SJCRH30 (cell line): ENCODE data around the gene USP20. TPM values are rescaled to one million over a fixed set of nuclear protein-coding genes. Genes with fewer than 3 reads are reported as not detected.

ENCODE experiments used
- DNase-seq, 2 experiments: peaks; one replicate each; pipeline ENCODE4 v3.0.0-alpha.2; 2015 to 2020
- H3K27ac ChIP-seq: fragments of 250-450 bp; sonication (Bioruptor Pico); 2 replicates; pipeline ENCODE4 v1.5.1; 2020; ENCODE audit warnings: mild to moderate bottlenecking, moderate library complexity
- H3K27me3 ChIP-seq: fragments of 250-450 bp; sonication (Bioruptor Pico); 2 replicates; pipeline ENCODE4 v1.5.1; 2020; ENCODE audit warnings: mild to moderate bottlenecking, moderate library complexity
- H3K36me3 ChIP-seq: fragments of 250-450 bp; sonication (Bioruptor Pico); 2 replicates; pipeline ENCODE4 v1.5.1; 2020; ENCODE audit warnings: mild to moderate bottlenecking, moderate library complexity
- H3K4me1 ChIP-seq: fragments of 250-450 bp; sonication (Bioruptor Pico); 2 replicates; pipeline ENCODE4 v1.5.1; 2020; ENCODE audit warnings: mild to moderate bottlenecking, moderate library complexity
- H3K4me3 ChIP-seq: fragments of 250-450 bp; sonication (Bioruptor Pico); 2 replicates; pipeline ENCODE4 v1.5.1; 2020; ENCODE audit warnings: mild to moderate bottlenecking, moderate library complexity
- H3K9me3 ChIP-seq: fragments of 250-450 bp; sonication (Bioruptor Pico); replicated peaks from 2 replicates; pipeline ENCODE4 v1.5.1; 2020; ENCODE audit warnings: mild to moderate bottlenecking, moderate library complexity
- total RNA-seq: library from RNA; depleted of rRNA; stranded (reverse); fragments of >200 nt; shearing (Covaris generic); gene quantifications from 2 replicates; pipeline ENCODE4 v1.2.3, GENCODE V29; 2014

USP20 gene
- total RNA-seq, 1 experiment from 2014 or later, result 17.0 TPM

DNA sequence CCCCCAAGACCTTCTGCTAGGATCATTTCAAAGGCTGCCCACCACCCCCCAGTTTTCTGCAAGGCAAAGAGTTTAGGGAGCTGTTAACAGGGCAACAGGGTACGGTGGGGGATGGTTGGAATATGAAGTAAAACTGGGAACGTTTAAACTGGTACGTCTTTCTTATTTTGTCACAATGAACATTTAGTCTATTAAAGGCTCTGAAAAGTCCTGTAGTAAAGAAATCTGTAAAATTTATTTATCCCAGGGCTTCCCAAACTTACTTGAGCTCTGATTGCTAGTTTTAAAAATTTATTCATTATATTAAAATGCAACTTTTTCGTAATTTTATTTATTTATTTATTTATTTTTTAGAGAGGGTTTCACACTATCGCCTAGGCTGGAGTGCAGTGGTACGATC is 62.0 kb downstream of the USP20 start:
- Histone ChIP-seq H3K27me3 (no peaks in the 10 kb centered on the region), H3K36me3 (peaks cover 13% of the 10 kb centered on the region), H3K9me3 (no peaks in the 10 kb centered on the region), H3K4me3 (no peak overlapping the region), H3K27ac (no peak overlapping the region), H3K4me1 (peaks cover 10% of the 10 kb centered on the region; the same call in 1 of the 2 replicates)
- DNase-seq, result no peak

GRCh38 chr9:129898185-129898584 is 62.9 kb downstream of the USP20 start:
- no peak for DNase-seq
- H3K9me3 ChIP-seq, result no peaks in the 10 kb centered on the region
- no peak overlapping the region for H3K4me3 ChIP-seq
- no peaks in the 10 kb centered on the region for H3K27me3 ChIP-seq
- peaks cover 18% of the 10 kb centered on the region for H3K36me3 ChIP-seq
- H3K27ac ChIP-seq, result no peak overlapping the region
- peaks cover under 1% of the 10 kb centered on the region; the same call in 1 of the 2 replicates for H3K4me1 ChIP-seq

DNA sequence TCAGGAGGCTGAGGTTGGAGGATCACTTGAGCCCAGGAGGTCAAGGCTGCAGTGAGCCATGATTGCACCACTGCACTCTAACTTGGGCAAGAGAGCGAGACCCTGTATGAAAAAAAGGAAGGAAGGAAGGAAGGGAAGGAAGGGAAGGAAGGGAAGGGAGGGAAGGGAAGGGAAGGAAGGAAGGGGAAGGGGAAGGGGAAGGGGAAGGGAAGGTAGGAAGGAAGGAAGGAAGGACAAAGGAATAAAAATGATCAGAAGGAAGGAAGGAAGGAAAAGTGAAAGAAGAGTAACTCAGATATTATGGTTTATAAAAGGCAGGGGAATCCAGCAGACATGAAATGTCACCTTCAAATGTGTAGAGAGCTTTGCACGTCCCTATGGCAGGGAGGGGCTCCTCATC is 64.4 kb downstream of the USP20 start:
- no peaks in the 10 kb centered on the region for H3K27me3 ChIP-seq
- H3K36me3 ChIP-seq, result peaks cover 18% of the 10 kb centered on the region
- H3K27ac ChIP-seq, result no peak overlapping the region
- no peaks in the 10 kb centered on the region for H3K9me3 ChIP-seq
- no peak overlapping the region for H3K4me3 ChIP-seq
- no peaks in the 10 kb centered on the region for H3K4me1 ChIP-seq
- DNase-seq, result no peak

- H3K36me3 ChIP-seq, result peaks cover 20% of the 10 kb centered on the region
Measured at GRCh38 chr9:129900263-129901027, 65.2 kb downstream of the USP20 start.

GRCh38 chr9:129901993-129902739 is 66.9 kb downstream of the USP20 start:
- no peak overlapping the region for H3K27ac ChIP-seq
- no peaks in the 10 kb centered on the region for H3K9me3 ChIP-seq
- H3K36me3 ChIP-seq, result peaks cover 24% of the 10 kb centered on the region
- no peak overlapping the region for H3K4me3 ChIP-seq
- no peaks in the 10 kb centered on the region for H3K27me3 ChIP-seq
- no peak for DNase-seq
- H3K4me1 ChIP-seq, result no peaks in the 10 kb centered on the region

More at GRCh38 chr9:129900263-129901027, 65.2 kb downstream of the USP20 start:
- no peaks in the 10 kb centered on the region for H3K27me3 ChIP-seq
- H3K9me3 ChIP-seq, result no peaks in the 10 kb centered on the region
- no peak overlapping the region for H3K27ac ChIP-seq
- no peak for DNase-seq
- no peak overlapping the region for H3K4me3 ChIP-seq
- H3K4me1 ChIP-seq, result no peaks in the 10 kb centered on the region

DNA sequence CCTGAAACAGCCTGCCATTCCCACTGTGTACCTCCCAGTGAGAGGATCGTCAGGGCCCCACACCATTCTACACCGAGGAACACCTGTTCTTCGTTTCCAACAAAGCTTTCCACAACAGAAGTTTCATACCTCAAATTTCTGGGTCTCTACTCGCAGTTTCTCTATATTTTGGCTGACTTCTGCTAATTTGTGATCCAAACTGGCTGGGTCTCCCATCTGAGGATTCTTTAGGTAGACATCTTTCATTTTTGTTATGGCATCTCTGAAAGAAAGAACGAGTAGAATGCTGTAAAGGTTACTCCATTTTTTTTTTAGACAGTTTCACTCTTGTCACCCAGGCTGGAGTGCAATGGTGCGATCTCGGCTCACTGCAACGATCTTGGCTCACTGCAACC is 67.5 kb downstream of the USP20 start:
- no peak for DNase-seq
- Histone ChIP-seq H3K27me3 (no peaks in the 10 kb centered on the region), H3K4me1 (no peaks in the 10 kb centered on the region), H3K9me3 (no peaks in the 10 kb centered on the region), H3K36me3 (peaks cover 24% of the 10 kb centered on the region), H3K27ac (no peak overlapping the region), H3K4me3 (no peak overlapping the region)

- Histone ChIP-seq H3K4me1 (no peaks in the 10 kb centered on the region), H3K27me3 (no peaks in the 10 kb centered on the region), H3K4me3 (no peak overlapping the region), H3K36me3 (peaks cover 17% of the 10 kb centered on the region), H3K27ac (no peak overlapping the region), H3K9me3 (no peaks in the 10 kb centered on the region)
- no peak for DNase-seq
Measured at GRCh38 chr9:129904734-129905133, 69.5 kb downstream of the USP20 start.

- Histone ChIP-seq H3K4me3 (no peak overlapping the region), H3K4me1 (no peaks in the 10 kb centered on the region), H3K27me3 (no peaks in the 10 kb centered on the region), H3K9me3 (no peaks in the 10 kb centered on the region), H3K27ac (no peak overlapping the region), H3K36me3 (peaks cover 17% of the 10 kb centered on the region)
- DNase-seq, result no peak
Measured at GRCh38 chr9:129906298-129906697, 71.0 kb downstream of the USP20 start.

GRCh38 chr9:129907201-129907600 is 71.9 kb downstream of the USP20 start:
- DNase-seq, result no peak
- Histone ChIP-seq H3K27ac (no peak overlapping the region), H3K27me3 (no peaks in the 10 kb centered on the region), H3K4me1 (no peaks in the 10 kb centered on the region), H3K4me3 (no peak overlapping the region), H3K9me3 (no peaks in the 10 kb centered on the region), H3K36me3 (peaks cover 12% of the 10 kb centered on the region)

- Histone ChIP-seq H3K27ac (no peak overlapping the region), H3K36me3 (peaks cover 6% of the 10 kb centered on the region; the same call in 1 of the 2 replicates), H3K4me1 (no peaks in the 10 kb centered on the region), H3K9me3 (no peaks in the 10 kb centered on the region), H3K27me3 (no peaks in the 10 kb centered on the region), H3K4me3 (no peak overlapping the region)
- DNase-seq, result no peak
Measured at GRCh38 chr9:129908906-129909305, 73.6 kb downstream of the USP20 start.

DNA sequence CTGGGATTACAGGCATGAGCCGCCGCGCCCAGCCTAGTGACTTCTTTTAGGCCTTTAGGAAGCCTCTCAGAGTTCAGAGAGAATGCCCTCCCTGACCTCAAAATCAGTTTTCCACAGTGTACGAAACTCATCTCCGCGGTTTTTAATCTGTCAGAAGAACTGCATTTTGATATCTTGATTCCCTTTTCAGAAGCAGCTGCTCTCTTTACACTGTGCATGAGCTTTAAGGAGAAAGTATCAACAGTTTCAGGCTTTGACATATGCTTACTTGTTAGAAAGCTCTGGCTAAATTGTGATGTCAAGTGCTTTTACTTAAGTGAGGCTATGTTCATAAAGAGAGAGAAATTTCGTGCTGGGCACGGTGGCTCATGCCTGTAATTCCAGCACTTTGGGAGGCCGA is 74.6 kb downstream of the USP20 start:
- DNase-seq, result no peak
- Histone ChIP-seq H3K27ac (no peak overlapping the region), H3K27me3 (no peaks in the 10 kb centered on the region), H3K4me3 (no peak overlapping the region), H3K4me1 (peaks cover 2% of the 10 kb centered on the region; the same call in 1 of the 2 replicates), H3K36me3 (peaks cover 6% of the 10 kb centered on the region; the same call in 1 of the 2 replicates), H3K9me3 (no peaks in the 10 kb centered on the region)

GRCh38 chr9:129910628-129911567 is 75.6 kb downstream of the USP20 start:
- Histone ChIP-seq H3K27ac (no peak overlapping the region), H3K36me3 (peaks cover 4% of the 10 kb centered on the region; the same call in 1 of the 2 replicates), H3K9me3 (no peaks in the 10 kb centered on the region), H3K4me1 (peaks cover 3% of the 10 kb centered on the region; the same call in 1 of the 2 replicates), H3K27me3 (no peaks in the 10 kb centered on the region), H3K4me3 (no peak overlapping the region)
- peak; percentile 34 to 46 for DNase-seq

GRCh38 chr9:129914051-129914450 is 78.8 kb downstream of the USP20 start:
- Histone ChIP-seq H3K9me3 (no peaks in the 10 kb centered on the region), H3K4me1 (peaks cover 16% of the 10 kb centered on the region), H3K27me3 (no peaks in the 10 kb centered on the region), H3K27ac (no peak overlapping the region), H3K36me3 (no peaks in the 10 kb centered on the region), H3K4me3 (no peak overlapping the region)
- DNase-seq, result no peak

- no peaks in the 10 kb centered on the region for H3K9me3 ChIP-seq
- peaks cover 17% of the 10 kb centered on the region for H3K4me1 ChIP-seq
- H3K27ac ChIP-seq, result no peak overlapping the region
- no peak for DNase-seq
- no peaks in the 10 kb centered on the region for H3K27me3 ChIP-seq
- no peaks in the 10 kb centered on the region; the same call in 1 of the 2 replicates for H3K36me3 ChIP-seq
- no peak overlapping the region for H3K4me3 ChIP-seq
Measured at GRCh38 chr9:129916707-129917106, 81.4 kb downstream of the USP20 start.
